Spleen (tissue), 11 donors: ENCODE data around the gene RBM26. TPM values are rescaled to one million over a fixed set of nuclear protein-coding genes. Genes with fewer than 3 reads are reported as not detected.

Experiments used
- DNase-seq: peaks from one replicate; pipeline ENCODE4 v3.0.0-alpha.2; 2020
- H3K27ac ChIP-seq, 8 donors: fragments of 200-600 bp; sonication (generic) in 7 of 8; 1 replicate in 4 of 8; 2 replicates in 4 of 8; pipeline versions ENCODE4 v1.5.0 to v1.8.0; 2016 to 2021; ENCODE audit warnings: inconsistent platforms in 4 of 8, mild to moderate bottlenecking in 4 of 8, moderate library complexity in 1 of 8
- H3K27me3 ChIP-seq, 7 donors: fragments of 200-600 bp; sonication (generic) in 6 of 7; replicated peaks in 1 of 7; 1 replicate in 4 of 7; 2 replicates in 3 of 7; pipeline versions ENCODE4 v1.5.0 to v1.8.0; 2016 to 2021; ENCODE audit warnings: inconsistent platforms in 3 of 7, mild to moderate bottlenecking in 1 of 7
- H3K36me3 ChIP-seq, 6 donors: fragments of 200-600 bp; sonication (generic) in 5 of 6; 1 replicate in 4 of 6; 2 replicates in 2 of 6; pipeline versions ENCODE4 v1.5.0 to v1.8.0; 2016 to 2021; ENCODE audit warnings: inconsistent platforms in 2 of 6
- H3K4me1 ChIP-seq, 6 donors: fragments of 200-600 bp; sonication (generic) in 5 of 6; 1 replicate in 3 of 6; 2 replicates in 3 of 6; pipeline versions ENCODE4 v1.5.0 to v1.8.0; 2016 to 2021; ENCODE audit warnings: inconsistent platforms in 3 of 6
- H3K4me3 ChIP-seq, 8 donors: fragments of 200-600 bp; sonication (generic) in 7 of 8; 1 replicate in 4 of 8; 2 replicates in 4 of 8; pipeline versions ENCODE4 v1.5.0 to v1.8.0; 2016 to 2021; ENCODE audit warnings: inconsistent platforms in 4 of 8, mild to moderate bottlenecking in 4 of 8, moderate library complexity in 2 of 8
- H3K9me3 ChIP-seq, 8 donors: fragments of 200-600 bp; sonication (generic) in 7 of 8; 1 replicate in 4 of 8; 2 replicates in 4 of 8; pipeline versions ENCODE4 v1.5.0 to v1.8.0; 2016 to 2021; ENCODE audit warnings: inconsistent platforms in 4 of 8
- POLR2A ChIP-seq, 3 donors: fragments of 450-650 bp; IDR thresholded peaks; one replicate each; pipeline ENCODE4 v1.5.1; 2017; ENCODE audit warnings: antibody characterized with exemption in 3 of 3, mild to moderate bottlenecking in 1 of 3
- POLR2AphosphoS5 ChIP-seq, 3 donors: sonication (generic); formaldehyde crosslinking; IDR thresholded peaks; one replicate each; pipeline ENCODE4 v1.5.1; 2017; ENCODE audit warnings: antibody characterized with exemption in 3 of 3
- WGBS, 5 donors: extraction: QIAGEN DNeasy Blood & Tissue Kit in 3 of 5; methylation state at CpG; one replicate each; pipeline versions ENCODE4 v1.1.5 to v1.1.7; 2013 to 2018; 5-methylcytosine and 5-hydroxymethylcytosine counted together
- intact Hi-C: fragments of 100-400 bp; cut with DNase I; formaldehyde crosslinking; loops from one replicate; pipeline ENCODE4 v1.15.0; 2023; ENCODE audit warnings: low total_unique reads
- polyA plus RNA-seq, 3 donors: library from polyadenylated mRNA; stranded (reverse); fragments of 200-250 nt; gene quantifications; one replicate each; pipeline ENCODE4 v1.2.1, GENCODE V29; 2013
- total RNA-seq, 7 donors: library from RNA; depleted of rRNA in 3 of 7; stranded (reverse); fragments of >200 nt in 3 of 7; fragmentation: NEBNext Ultra II Directional in 4 of 7; extraction: Animal tissue kit (Norgen Biotek cat#: 25700) in 4 of 7; gene quantifications; one replicate each; pipeline versions ENCODE4 v1.1.0 to v1.2.1, GENCODE V29; 2016 to 2021
- TF ChIP-seq, protein P1 (sequence below), 11 experiments: fragments of 200-600 bp in 7 of 11; fragments of 450-650 bp in 4 of 11; sonication (generic) in 4 of 11; IDR thresholded peaks in 8 of 11; conservative IDR thresholded peaks in 3 of 11; 1 replicate in 7 of 11; 2 replicates in 4 of 11; pipeline versions ENCODE4 v1.4.0 to v1.8.0; 2016 to 2021; ENCODE audit warnings: antibody characterized with exemption in 11 of 11, inconsistent platforms in 4 of 11, mild to moderate bottlenecking in 1 of 11
- donor health status: healthy with polysubstance abuse.
- donor health status: DM: no; HTN: no; CAD: no; lungs with moderate emphysema.
- donor health status: DM: no; HTN: no; CAD: no.
- donor health status: Bipolar disorder and iron deficiency.
- donor health status: healthy.
- donor health status: DM: no; HTN: no; CAD: no.
- donor health status: DM: yes; HTN: yes; CAD: no.

RBM26 gene
- total and polyA plus RNA-seq, 10 donors, result 25.6 to 87.6 (median 63.6) TPM

DNA sequence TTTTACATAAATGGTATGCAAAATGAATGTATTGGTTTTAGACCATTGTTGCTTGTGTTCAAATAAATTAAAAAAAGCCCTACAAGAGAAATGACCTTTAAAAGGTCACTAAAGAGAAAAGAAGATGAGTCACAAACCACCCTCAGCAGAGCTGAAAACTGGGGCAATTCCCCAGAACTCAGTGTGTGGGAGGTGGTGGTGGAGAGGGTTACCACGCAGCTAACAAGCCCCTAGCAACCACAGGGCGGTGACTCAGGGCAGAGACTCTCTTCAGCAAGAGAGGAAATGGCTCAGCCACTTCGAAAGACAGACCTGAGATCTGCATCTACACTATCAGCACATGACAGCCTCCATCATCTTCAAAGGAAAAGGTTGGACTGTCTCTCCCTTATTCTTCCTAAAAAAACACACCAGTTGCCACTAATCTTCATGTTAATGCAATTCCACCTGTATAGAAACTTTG, 45.5 kb upstream of the RBM26 start:
- Histone ChIP-seq H3K36me3 (no peaks in the 10 kb centered on the region), H3K9me3 (no peaks in the 10 kb centered on the region), H3K27ac (no peak overlapping the region), H3K4me1 (peaks cover 0 to 17% (median 1%) of the 10 kb centered on the region in 6 donors), H3K27me3 (peaks cover 0 to 6% (median 0%) of the 10 kb centered on the region in 7 donors), H3K4me3 (no peak overlapping the region)
- peak; percentile 71 for DNase-seq
- WGBS, 5 donors, result 16 to 32% (median 21%) methylated on average over 3 of the region's 3 CpGs
- intact Hi-C loops, result no loop called here
- TF ChIP-seq, protein P1, sequence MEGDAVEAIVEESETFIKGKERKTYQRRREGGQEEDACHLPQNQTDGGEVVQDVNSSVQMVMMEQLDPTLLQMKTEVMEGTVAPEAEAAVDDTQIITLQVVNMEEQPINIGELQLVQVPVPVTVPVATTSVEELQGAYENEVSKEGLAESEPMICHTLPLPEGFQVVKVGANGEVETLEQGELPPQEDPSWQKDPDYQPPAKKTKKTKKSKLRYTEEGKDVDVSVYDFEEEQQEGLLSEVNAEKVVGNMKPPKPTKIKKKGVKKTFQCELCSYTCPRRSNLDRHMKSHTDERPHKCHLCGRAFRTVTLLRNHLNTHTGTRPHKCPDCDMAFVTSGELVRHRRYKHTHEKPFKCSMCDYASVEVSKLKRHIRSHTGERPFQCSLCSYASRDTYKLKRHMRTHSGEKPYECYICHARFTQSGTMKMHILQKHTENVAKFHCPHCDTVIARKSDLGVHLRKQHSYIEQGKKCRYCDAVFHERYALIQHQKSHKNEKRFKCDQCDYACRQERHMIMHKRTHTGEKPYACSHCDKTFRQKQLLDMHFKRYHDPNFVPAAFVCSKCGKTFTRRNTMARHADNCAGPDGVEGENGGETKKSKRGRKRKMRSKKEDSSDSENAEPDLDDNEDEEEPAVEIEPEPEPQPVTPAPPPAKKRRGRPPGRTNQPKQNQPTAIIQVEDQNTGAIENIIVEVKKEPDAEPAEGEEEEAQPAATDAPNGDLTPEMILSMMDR (IDR thresholded peaks at IDR 0.05 in 8 of 11, conservative IDR thresholded peaks at IDR 0.05 in 3 of 11), result no peak
- no peak for TF ChIP-seq POLR2AphosphoS5 (IDR thresholded peaks at IDR 0.05)
- TF ChIP-seq POLR2A (IDR thresholded peaks at IDR 0.05), result no peak

DNA sequence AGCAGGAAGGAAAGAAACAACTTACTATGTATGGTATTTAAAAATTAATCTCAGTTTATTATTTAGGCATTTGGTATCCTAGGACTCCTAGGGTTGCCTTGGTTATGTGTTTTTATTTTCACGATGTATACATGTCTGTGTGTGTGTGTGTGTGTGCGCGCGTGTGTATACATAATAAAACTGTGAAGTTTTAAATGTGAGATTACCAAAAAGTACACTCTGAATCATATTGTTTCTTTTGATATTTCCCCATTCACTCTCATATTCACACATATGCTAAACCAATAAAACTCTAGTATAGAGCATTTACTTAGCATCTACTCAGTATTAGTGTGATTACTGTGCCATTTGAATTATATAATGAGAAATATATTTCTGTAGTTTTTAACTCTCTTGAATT, 44.1 kb upstream of the RBM26 start:
- Histone ChIP-seq H3K27me3 (peaks cover 0 to 6% (median 0%) of the 10 kb centered on the region in 7 donors), H3K9me3 (no peaks in the 10 kb centered on the region), H3K36me3 (no peaks in the 10 kb centered on the region), H3K4me1 (peaks cover 0 to 17% (median 1%) of the 10 kb centered on the region in 6 donors), H3K4me3 (no peak overlapping the region), H3K27ac (no peak overlapping the region)
- DNase-seq, result no peak
- intact Hi-C loops, result no loop called here
- TF ChIP-seq, protein P1 (IDR thresholded peaks at IDR 0.05 in 8 of 11, conservative IDR thresholded peaks at IDR 0.05 in 3 of 11), result no peak
- TF ChIP-seq POLR2AphosphoS5 (IDR thresholded peaks at IDR 0.05) (no peak), POLR2A (IDR thresholded peaks at IDR 0.05) (no peak)
- 78 to 91% (median 80%) methylated on average over 4 of the region's 4 CpGs for WGBS, 5 donors

DNA sequence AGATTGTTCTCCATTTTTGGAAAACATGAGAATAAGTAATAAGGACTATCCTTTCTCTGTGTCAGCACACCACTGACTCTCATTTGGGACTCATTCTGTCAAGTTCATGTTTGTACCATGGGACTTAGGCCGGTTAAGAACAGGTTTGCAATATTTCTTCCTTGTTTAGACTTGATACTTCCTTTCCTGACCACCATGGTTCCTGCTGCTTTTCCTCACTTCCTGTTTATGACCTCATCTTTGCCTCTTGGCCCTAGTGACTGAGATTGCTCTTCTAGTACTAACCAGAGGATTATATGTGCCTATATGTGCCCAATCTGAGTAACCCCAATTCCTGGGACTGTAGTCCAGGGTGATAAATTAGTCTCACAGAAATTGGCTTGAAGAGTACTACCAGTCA, 42.4 kb upstream of the RBM26 start:
- Histone ChIP-seq H3K27ac (peak overlapping the region in 1 of 8 donors; percentile 18), H3K4me1 (peaks cover 0 to 17% (median 1%) of the 10 kb centered on the region in 6 donors), H3K4me3 (no peak overlapping the region), H3K27me3 (no peaks in the 10 kb centered on the region), H3K36me3 (no peaks in the 10 kb centered on the region), H3K9me3 (no peaks in the 10 kb centered on the region)
- whole genome bisulfite sequencing, 5 donors, result 8 to 29% (median 10%) methylated on average over 1 of the region's 1 CpG
- DNase-seq, result no peak
- TF ChIP-seq POLR2AphosphoS5 (IDR thresholded peaks at IDR 0.05) (no peak), POLR2A (IDR thresholded peaks at IDR 0.05) (no peak)
- TF ChIP-seq, protein P1 (IDR thresholded peaks at IDR 0.05 in 8 of 11, conservative IDR thresholded peaks at IDR 0.05 in 3 of 11), result no peak
- intact Hi-C loops, result no loop called here

DNA sequence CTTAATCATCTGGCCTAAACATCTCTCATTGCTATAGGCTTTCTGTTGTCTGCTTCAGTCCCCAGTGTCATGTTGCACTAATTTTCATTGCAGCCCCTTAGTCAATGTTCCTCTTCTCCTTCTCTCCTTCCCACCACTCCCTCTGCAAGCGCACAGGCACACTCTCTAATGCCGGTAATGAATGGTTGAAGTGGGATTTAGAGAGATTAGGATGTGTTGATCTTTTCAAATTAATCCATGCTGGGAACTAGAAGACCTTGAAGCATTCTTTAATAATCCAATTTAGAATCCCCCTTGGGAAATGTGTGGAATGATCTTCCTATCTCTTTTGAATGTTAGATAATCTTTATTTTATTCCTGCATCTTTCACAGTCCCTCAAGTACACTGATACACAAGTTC, 41.7 kb upstream of the RBM26 start:
- no peaks in the 10 kb centered on the region for H3K9me3 ChIP-seq
- intact Hi-C loops, result no loop called here
- 90 to 98% (median 93%) methylated on average over 2 of the region's 2 CpGs for WGBS, 5 donors
- H3K36me3 ChIP-seq, result no peaks in the 10 kb centered on the region
- H3K4me3 ChIP-seq, result no peak overlapping the region
- TF ChIP-seq, protein P1 (IDR thresholded peaks at IDR 0.05 in 8 of 11, conservative IDR thresholded peaks at IDR 0.05 in 3 of 11), result no peak
- no peak for DNase-seq
- no peaks in the 10 kb centered on the region for H3K27me3 ChIP-seq
- H3K4me1 ChIP-seq, result peaks cover 0 to 17% (median 1%) of the 10 kb centered on the region in 6 donors
- no peak overlapping the region for H3K27ac ChIP-seq
